WI38 (cell line): Measurements from ENCODE around the gene CCDC13.

ENCODE experiments used
- H3K4me3 ChIP-seq: 2 replicates; pipeline ENCODE4 v1.5.1; 2011; ENCODE audit warnings: low read depth, mild to moderate bottlenecking, control low read depth, low read length
- CTCF ChIP-seq: IDR thresholded peaks from 2 replicates; pipeline ENCODE4 v1.5.1; 2012; ENCODE audit warnings: low read depth, mild to moderate bottlenecking, control low read depth, low read length

Gene CCDC13

DNA sequence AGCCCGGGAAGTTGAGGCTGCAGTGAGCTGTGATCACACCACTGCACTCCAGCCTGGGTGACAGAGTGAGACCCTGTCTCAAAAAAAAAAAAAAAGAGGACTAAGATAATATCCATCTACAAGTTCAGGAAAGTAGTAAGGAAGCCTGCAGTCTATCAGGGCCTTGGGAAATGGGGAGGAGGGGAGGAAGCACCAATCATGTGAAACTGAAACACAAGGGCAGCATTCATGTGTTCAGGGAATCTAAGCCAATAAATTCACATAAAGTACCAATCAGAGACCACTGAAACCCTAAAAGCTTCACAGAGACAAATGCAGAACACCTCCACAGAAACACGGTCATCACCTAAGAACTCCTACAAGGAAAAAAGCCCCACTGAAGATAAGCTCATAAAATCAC lies 47.6 kb downstream of the CCDC13 start:
- no peak overlapping the region for H3K4me3 ChIP-seq
- no peak for TF ChIP-seq CTCF

- H3K4me3 ChIP-seq, result no peak overlapping the region
- no peak for TF ChIP-seq CTCF
Measured at GRCh38 chr3:42723219-42723618, 49.8 kb downstream of the CCDC13 start.
